K562 (cell line): ENCODE measurements around the gene SELPLG. TPM values are rescaled to one million over a fixed set of nuclear protein-coding genes. Genes with fewer than 3 reads are reported as not detected.

Source experiments
- ATAC-seq: fragments of 200-7000 bp; cut with Tn5 transposase; 3 replicates; pipeline ENCODE4 v1.9.1; 2020; ENCODE audit warnings: moderate library complexity
- BruUV-seq: library from RNA; stranded (reverse); fragments of 400-500 nt; replicated peaks from 2 replicates; lab custom pipeline; 2021; lab: Mats Ljungman, UMichigan
- CTCF ChIA-PET: fragments of 300-600 bp; formaldehyde crosslinking; extraction: SDS; loops from one replicate; lab custom pipeline; 2021; ENCODE audit warnings: low intra/inter-chr PET ratio; lab: Yijun Ruan, JAX
- POLR2A ChIA-PET: fragments of 300-600, 350-650 bp; sonication (Branson Sonifier 250); formaldehyde crosslinking; extraction: SDS; loops from one replicate; lab custom pipeline; 2021; ENCODE audit warnings: antibody characterized with exemption, inconsistent platforms; lab: Yijun Ruan, JAX
- DNase-seq, 4 experiments: peaks; one replicate each; pipeline versions ENCODE4 v3.0.0 to v3.0.0-alpha.2; 2011 to 2018; ENCODE audit warnings: low spot score in 3 of 4, mixed read lengths in 3 of 4; ENCODE audit errors: extremely low read depth in 1 of 4
- FAIRE-seq: peaks from 2 replicates; lab custom pipeline; 2011; peaks lifted over from hg19 to GRCh38; lab: Jason Lieb, UNC
- H2AFZ ChIP-seq: 2 replicates; pipeline ENCODE4 v1.6.0; 2011; ENCODE audit warnings: low read depth, low read length, control low read depth, inconsistent platforms
- H3K27ac ChIP-seq: fragments of 200-600 bp; 3 replicates; pipeline ENCODE4 v1.8.0; 2011; ENCODE audit warnings: low read depth, mild to moderate bottlenecking, control low read depth, inconsistent platforms, low read length, moderate library complexity, mixed read lengths; ENCODE audit errors: extremely low read depth
- H3K27me3 ChIP-seq, 2 experiments: fragments of 300-600 bp in 1 of 2; 2 replicates in 1 of 2; 3 replicates in 1 of 2; pipeline versions ENCODE4 v1.6.0 to v1.8.0; 2011; ENCODE audit warnings: inconsistent platforms in 2 of 2, low read length in 2 of 2, mild to moderate bottlenecking in 1 of 2, mixed read lengths in 1 of 2, moderate library complexity in 1 of 2; ENCODE audit not compliant: control insufficient read depth in 2 of 2, insufficient read depth in 2 of 2
- H3K36me3 ChIP-seq: fragments of 300-600 bp; 3 replicates; pipeline ENCODE4 v1.8.0; 2011; ENCODE audit warnings: mild to moderate bottlenecking, low read length, inconsistent platforms; ENCODE audit not compliant: control insufficient read depth, insufficient read depth
- H3K4me1 ChIP-seq, 2 experiments: fragments of 200-600 bp in 1 of 2; replicated peaks in 1 of 2; 2 replicates in 1 of 2; 3 replicates in 1 of 2; pipeline versions ENCODE4 v1.5.1 to v1.8.0; 2011; ENCODE audit warnings: inconsistent platforms in 2 of 2, low read length in 2 of 2, mild to moderate bottlenecking in 1 of 2, mixed read lengths in 1 of 2, moderate library complexity in 1 of 2; ENCODE audit not compliant: control insufficient read depth in 2 of 2, insufficient read depth in 2 of 2
- H3K4me2 ChIP-seq: 2 replicates; pipeline ENCODE4 v1.6.1; 2011; ENCODE audit warnings: low read length, control low read depth, inconsistent platforms, mixed read lengths; ENCODE audit not compliant: insufficient read depth
- H3K4me3 ChIP-seq: fragments of 200-600 bp; sonication (generic), shearing (Covaris generic); 2 replicates; pipeline ENCODE4 v1.5.1; 2016; ENCODE audit warnings: control low read depth, inconsistent platforms
- H3K79me2 ChIP-seq: fragments of 200-600 bp; 3 replicates; pipeline ENCODE4 v1.8.0; 2011; ENCODE audit warnings: low read length, inconsistent platforms; ENCODE audit not compliant: control insufficient read depth, insufficient read depth
- H3K9ac ChIP-seq, 2 experiments: 2 replicates each; pipeline versions ENCODE4 v1.6.0 to v1.6.1; 2011; ENCODE audit warnings: low read depth in 2 of 2, low read length in 2 of 2, control low read depth in 1 of 2, inconsistent platforms in 1 of 2, mild to moderate bottlenecking in 1 of 2, mixed read lengths in 1 of 2; ENCODE audit not compliant: insufficient read depth in 1 of 2
- H3K9me1 ChIP-seq: one replicate; pipeline ENCODE4 v1.6.0; 2011; ENCODE audit warnings: inconsistent platforms, mild to moderate bottlenecking, low read length, moderate library complexity; ENCODE audit not compliant: control insufficient read depth, insufficient read depth
- H3K9me3 ChIP-seq: replicated peaks from 2 replicates; pipeline ENCODE4 v1.5.1; 2011; ENCODE audit warnings: low read depth, low read length, inconsistent platforms; ENCODE audit not compliant: control insufficient read depth, insufficient read depth
- H4K20me1 ChIP-seq: replicated peaks from 2 replicates; pipeline ENCODE4 v1.6.1; 2011; ENCODE audit warnings: low read length, inconsistent platforms, mixed read lengths; ENCODE audit not compliant: control insufficient read depth, insufficient read depth
- ATF1 ChIP-seq, 2 experiments: fragments of 450-650 bp in 1 of 2; IDR thresholded peaks; 2 replicates each; pipeline ENCODE4 v1.6.1; 2016; ENCODE audit warnings: missing compliant biosample characterization in 1 of 2, missing genetic modification characterization in 1 of 2
- DACH1 ChIP-seq: fragments of 450-650 bp; IDR thresholded peaks from 2 replicates; pipeline ENCODE4 v1.6.1; 2018; ENCODE audit not compliant: partially characterized antibody
- E2F3 ChIP-seq: fragments of 250-450 bp; sonication (Bioruptor Pico); IDR thresholded peaks from 2 replicates; pipeline ENCODE4 v1.4.0; 2020; ENCODE audit warnings: mild to moderate bottlenecking
- ESRRA ChIP-seq: fragments of 450-650 bp; IDR thresholded peaks from 2 replicates; pipeline ENCODE4 v1.6.1; 2014; ENCODE audit warnings: low read depth, mild to moderate bottlenecking, moderate library complexity, borderline replicate concordance
- FOXJ3 ChIP-seq: sonication (generic); formaldehyde crosslinking; IDR thresholded peaks from 2 replicates; pipeline ENCODE4 v1.4.0; 2020; ENCODE audit warnings: mild to moderate bottlenecking, missing genetic modification reagents
- GTF2E2 ChIP-seq: fragments of 200-800 bp; sonication (Bioruptor generic); IDR thresholded peaks from 2 replicates; pipeline ENCODE4 v1.6.1; 2016; ENCODE audit warnings: missing genetic modification characterization, missing compliant biosample characterization
- MEF2A ChIP-seq: IDR thresholded peaks from 2 replicates; pipeline ENCODE4 v1.6.1; 2011; ENCODE audit warnings: low read depth, mild to moderate bottlenecking, low read length, moderate library complexity; ENCODE audit not compliant: control insufficient read depth
- PHB2 ChIP-seq: fragments of 450-650 bp; IDR thresholded peaks from 2 replicates; pipeline ENCODE4 v1.6.1; 2017; ENCODE audit warnings: low read depth
- ZKSCAN3 ChIP-seq: fragments of 250-450 bp; sonication (Bioruptor Pico); IDR thresholded peaks from 2 replicates; pipeline ENCODE4 v1.4.0; 2020
- ZNF24 ChIP-seq: fragments of 450-650 bp; IDR thresholded peaks from 2 replicates; pipeline ENCODE4 v1.6.1; 2016
- ZNF354B ChIP-seq: fragments of 250-450 bp; sonication (Bioruptor Pico); IDR thresholded peaks from 2 replicates; pipeline ENCODE4 v1.4.0; 2020
- ZNF41 ChIP-seq: fragments of 250-450 bp; sonication (Bioruptor Pico); conservative IDR thresholded peaks from 2 replicates; pipeline ENCODE4 v1.4.0; 2020; ENCODE audit warnings: mild to moderate bottlenecking
- WGBS: fragments of 100-300 bp; shearing (Covaris generic); methylation state at CpG from one replicate; pipeline ENCODE4 v1.1.6; 2016; ENCODE audit warnings: low coverage, mixed read lengths; ENCODE audit not compliant: insufficient coverage; ENCODE audit errors: missing lambda C conversion rate; 5-methylcytosine and 5-hydroxymethylcytosine counted together
- in situ Hi-C: fragments of 300-500 bp; cut with MboI; formaldehyde crosslinking; loops from 4 replicates; pipeline ENCODE4 v1.15.0; 2018; ENCODE audit warnings: inconsistent platforms, mixed read lengths
- intact Hi-C: fragments of 100-400 bp; cut with micrococcal nuclease; formaldehyde crosslinking; loops from 2 replicates; pipeline ENCODE4 v1.14.2; 2022
- polyA plus RNA-seq, 8 experiments: library from polyadenylated mRNA; depleted of rRNA in 4 of 8; stranded (reverse) in 5 of 8; unstranded in 3 of 8; fragments of >200 nt; fragmentation: Nextera tagmentation in 2 of 8; fragmentation: Illumina TruSeq in 1 of 8; extraction: Ambion mirVana in 2 of 8; extraction: Trizol in 1 of 8; gene quantifications; 2 replicates each; pipeline versions ENCODE4 v1.2.1 to v1.2.3, GENCODE V29; 2011 to 2014; ENCODE audit warnings: inconsistent platforms in 1 of 8, missing spikeins in 1 of 8
- total RNA-seq, 7 experiments: library from RNA; depleted of rRNA in 6 of 7; stranded (reverse); fragments of >200 nt in 6 of 7; fragmentation: Illumina TruSeq in 2 of 7; extraction: Trizol in 2 of 7; gene quantifications; 2 replicates each; pipeline versions ENCODE4 v1.2.1 to v1.2.3, GENCODE V29; 2011 to 2021; ENCODE audit warnings: low replicate concordance in 1 of 7
- TF ChIP-seq, protein P1 (sequence below): sonication (generic); formaldehyde crosslinking; IDR thresholded peaks from 2 replicates; pipeline ENCODE4 v1.8.0; 2022; ENCODE audit warnings: mild to moderate bottlenecking, missing genetic modification reagents
- TF ChIP-seq, protein P2 (sequence below): fragments of 450-650 bp; IDR thresholded peaks from 2 replicates; pipeline ENCODE4 v1.6.1; 2017; ENCODE audit warnings: antibody characterized with exemption, mild to moderate bottlenecking

SELPLG gene
- total and polyA plus RNA-seq, 9 of the 15 experiments (the other 6 are each of a cell fraction or from before 2014, with no cell fraction given) = 0.22 to 10.2 (median 1.7) TPM

DNA sequence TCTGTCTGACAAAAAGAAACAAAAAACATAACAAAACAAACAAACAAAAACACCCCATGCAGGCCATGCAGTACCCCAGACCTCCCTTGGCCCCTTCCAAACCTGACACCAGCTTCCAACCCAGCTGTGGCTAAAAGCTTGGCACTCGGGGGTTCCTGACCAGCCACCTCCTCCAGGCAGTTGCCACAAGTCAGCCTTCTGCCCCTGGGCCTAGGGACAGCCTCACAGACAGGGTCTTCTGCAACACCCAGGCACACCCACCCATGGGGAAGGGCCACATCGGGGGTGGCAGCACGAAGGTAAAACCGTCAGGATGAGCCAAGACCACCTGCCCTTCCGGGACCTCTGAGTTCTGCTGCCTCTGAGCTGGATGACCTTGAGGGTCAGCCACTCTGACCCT lies 25.1 kb downstream of the SELPLG start:
- TF ChIP-seq ATF1 (CRISPR knock-in tag; IDR thresholded peaks at IDR 0.05) (no peak), ATF1 (tag; IDR thresholded peaks at IDR 0.05) (no peak), ESRRA (no peak), MEF2A (no peak), ZKSCAN3 (CRISPR knock-in tag) (no peak), FOXJ3 (CRISPR knock-in tag) (no peak), ZNF354B (CRISPR knock-in tag) (no peak), GTF2E2 (tag) (no peak), ZNF41 (CRISPR knock-in tag) (no peak), E2F3 (no peak), PHB2 (no peak), ZNF24 (no peak), DACH1 (no peak)
- TF ChIP-seq, protein P1, sequence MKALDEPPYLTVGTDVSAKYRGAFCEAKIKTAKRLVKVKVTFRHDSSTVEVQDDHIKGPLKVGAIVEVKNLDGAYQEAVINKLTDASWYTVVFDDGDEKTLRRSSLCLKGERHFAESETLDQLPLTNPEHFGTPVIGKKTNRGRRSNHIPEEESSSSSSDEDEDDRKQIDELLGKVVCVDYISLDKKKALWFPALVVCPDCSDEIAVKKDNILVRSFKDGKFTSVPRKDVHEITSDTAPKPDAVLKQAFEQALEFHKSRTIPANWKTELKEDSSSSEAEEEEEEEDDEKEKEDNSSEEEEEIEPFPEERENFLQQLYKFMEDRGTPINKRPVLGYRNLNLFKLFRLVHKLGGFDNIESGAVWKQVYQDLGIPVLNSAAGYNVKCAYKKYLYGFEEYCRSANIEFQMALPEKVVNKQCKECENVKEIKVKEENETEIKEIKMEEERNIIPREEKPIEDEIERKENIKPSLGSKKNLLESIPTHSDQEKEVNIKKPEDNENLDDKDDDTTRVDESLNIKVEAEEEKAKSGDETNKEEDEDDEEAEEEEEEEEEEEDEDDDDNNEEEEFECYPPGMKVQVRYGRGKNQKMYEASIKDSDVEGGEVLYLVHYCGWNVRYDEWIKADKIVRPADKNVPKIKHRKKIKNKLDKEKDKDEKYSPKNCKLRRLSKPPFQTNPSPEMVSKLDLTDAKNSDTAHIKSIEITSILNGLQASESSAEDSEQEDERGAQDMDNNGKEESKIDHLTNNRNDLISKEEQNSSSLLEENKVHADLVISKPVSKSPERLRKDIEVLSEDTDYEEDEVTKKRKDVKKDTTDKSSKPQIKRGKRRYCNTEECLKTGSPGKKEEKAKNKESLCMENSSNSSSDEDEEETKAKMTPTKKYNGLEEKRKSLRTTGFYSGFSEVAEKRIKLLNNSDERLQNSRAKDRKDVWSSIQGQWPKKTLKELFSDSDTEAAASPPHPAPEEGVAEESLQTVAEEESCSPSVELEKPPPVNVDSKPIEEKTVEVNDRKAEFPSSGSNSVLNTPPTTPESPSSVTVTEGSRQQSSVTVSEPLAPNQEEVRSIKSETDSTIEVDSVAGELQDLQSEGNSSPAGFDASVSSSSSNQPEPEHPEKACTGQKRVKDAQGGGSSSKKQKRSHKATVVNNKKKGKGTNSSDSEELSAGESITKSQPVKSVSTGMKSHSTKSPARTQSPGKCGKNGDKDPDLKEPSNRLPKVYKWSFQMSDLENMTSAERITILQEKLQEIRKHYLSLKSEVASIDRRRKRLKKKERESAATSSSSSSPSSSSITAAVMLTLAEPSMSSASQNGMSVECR (CRISPR knock-in tag) = no peak
- TF ChIP-seq, protein P2, sequence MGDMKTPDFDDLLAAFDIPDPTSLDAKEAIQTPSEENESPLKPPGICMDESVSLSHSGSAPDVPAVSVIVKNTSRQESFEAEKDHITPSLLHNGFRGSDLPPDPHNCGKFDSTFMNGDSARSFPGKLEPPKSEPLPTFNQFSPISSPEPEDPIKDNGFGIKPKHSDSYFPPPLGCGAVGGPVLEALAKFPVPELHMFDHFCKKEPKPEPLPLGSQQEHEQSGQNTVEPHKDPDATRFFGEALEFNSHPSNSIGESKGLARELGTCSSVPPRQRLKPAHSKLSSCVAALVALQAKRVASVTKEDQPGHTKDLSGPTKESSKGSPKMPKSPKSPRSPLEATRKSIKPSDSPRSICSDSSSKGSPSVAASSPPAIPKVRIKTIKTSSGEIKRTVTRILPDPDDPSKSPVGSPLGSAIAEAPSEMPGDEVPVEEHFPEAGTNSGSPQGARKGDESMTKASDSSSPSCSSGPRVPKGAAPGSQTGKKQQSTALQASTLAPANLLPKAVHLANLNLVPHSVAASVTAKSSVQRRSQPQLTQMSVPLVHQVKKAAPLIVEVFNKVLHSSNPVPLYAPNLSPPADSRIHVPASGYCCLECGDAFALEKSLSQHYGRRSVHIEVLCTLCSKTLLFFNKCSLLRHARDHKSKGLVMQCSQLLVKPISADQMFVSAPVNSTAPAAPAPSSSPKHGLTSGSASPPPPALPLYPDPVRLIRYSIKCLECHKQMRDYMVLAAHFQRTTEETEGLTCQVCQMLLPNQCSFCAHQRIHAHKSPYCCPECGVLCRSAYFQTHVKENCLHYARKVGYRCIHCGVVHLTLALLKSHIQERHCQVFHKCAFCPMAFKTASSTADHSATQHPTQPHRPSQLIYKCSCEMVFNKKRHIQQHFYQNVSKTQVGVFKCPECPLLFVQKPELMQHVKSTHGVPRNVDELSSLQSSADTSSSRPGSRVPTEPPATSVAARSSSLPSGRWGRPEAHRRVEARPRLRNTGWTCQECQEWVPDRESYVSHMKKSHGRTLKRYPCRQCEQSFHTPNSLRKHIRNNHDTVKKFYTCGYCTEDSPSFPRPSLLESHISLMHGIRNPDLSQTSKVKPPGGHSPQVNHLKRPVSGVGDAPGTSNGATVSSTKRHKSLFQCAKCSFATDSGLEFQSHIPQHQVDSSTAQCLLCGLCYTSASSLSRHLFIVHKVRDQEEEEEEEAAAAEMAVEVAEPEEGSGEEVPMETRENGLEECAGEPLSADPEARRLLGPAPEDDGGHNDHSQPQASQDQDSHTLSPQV = no peak
- Histone ChIP-seq H3K36me3 (no peaks in the 10 kb centered on the region), H3K9me3 (no peaks in the 10 kb centered on the region), H3K4me2 (no peak overlapping the region), H3K27ac (no peak overlapping the region), H4K20me1 (no peaks in the 10 kb centered on the region), H3K9me1 (no peaks in the 10 kb centered on the region), H3K4me3 (no peak overlapping the region), H3K79me2 (no peaks in the 10 kb centered on the region), H3K4me1 (peaks cover 9 to 16% of the 10 kb centered on the region in 2 experiments), H2AFZ (no peak overlapping the region), H3K27me3 (no peaks in the 10 kb centered on the region), H3K9ac (0 out of 4 replicates have a peak overlapping the region, but pooled peaks of 1 of the 2 experiments have one; percentile 50)
- FAIRE-seq = no peak
- intact Hi-C loops = no loop called here
- ChIA-PET CTCF (no interaction called here), POLR2A (interaction anchor here (0.6 to 1.1 kb wide), 2 partner anchors 9 to 196 kb away, joined by 3 read pairs; no protein-coding TSS in a partner anchor)
- no peak for ATAC-seq
- in situ Hi-C loops = no loop called here
- 23% methylated on average over 5 of the region's 5 CpGs for WGBS
- no peak for DNase-seq
- no TSS peak for BruUV-seq
